ENCODE data around the gene SYN1.
"Not testable (repeated sequence)": the region's sequence is repeated elsewhere in the genome, so short reads cannot be mapped to it uniquely, and the experiment has no call there.

The SYN1 gene

DNA sequence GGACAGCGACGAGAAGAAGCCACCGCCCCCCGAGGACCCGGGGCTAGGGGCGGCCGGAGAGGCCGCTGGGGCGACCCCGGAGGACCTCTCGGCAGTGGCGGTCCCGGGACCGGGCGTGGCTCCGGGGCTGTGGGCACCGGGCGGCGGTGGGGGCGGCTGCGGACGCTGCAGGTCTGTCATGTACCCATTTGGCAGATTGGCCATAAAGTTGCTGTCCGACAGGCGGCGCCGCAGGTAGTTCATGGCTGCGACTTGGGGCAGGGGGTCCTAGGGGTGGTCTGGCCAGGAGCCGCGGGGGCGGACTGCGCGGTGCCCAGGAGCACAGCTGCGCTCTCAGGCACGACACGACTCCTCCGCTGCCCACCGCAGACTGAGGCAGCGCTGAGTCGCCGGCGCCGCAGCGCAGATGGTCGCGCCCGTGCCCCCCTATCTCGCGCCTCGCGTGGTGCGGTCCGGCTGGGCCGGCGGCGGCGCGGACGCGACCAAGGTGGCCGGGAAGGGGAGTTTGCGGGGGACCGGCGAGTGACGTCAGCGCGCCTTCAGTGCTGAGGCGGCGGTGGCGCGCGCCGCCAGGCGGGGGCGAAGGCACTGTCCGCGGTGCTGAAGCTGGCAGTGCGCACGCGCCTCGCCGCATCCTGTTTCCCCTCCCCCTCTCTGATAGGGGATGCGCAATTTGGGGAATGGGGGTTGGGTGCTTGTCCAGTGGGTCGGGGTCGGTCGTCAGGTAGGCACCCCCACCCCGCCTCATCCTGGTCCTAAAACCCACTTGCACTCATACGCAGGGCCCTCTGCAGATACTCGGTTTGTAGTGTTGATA lies at the start of gene SYN1:
TSS of gene SYN1 (minus strand) at position 372 of the 817 bp plus-strand sequence. CDS start at position 243, 129 bp downstream.
- DNase-seq (ENCODE audit: low read depth in 2 of 2), result peak; percentile 53 to 57

- DNase-seq (ENCODE audit: low read depth in 2 of 2), result not testable (repeated sequence)
Observed at GRCh38 chrX:47665797-47666196, 46.1 kb upstream of the SYN1 start.

GRCh38 chrX:47664737-47665136 lies 45.1 kb upstream of the SYN1 start:
- no peak for DNase-seq (ENCODE audit: low read depth in 2 of 2)

GRCh38 chrX:47662144-47662657 lies 42.5 kb upstream of the SYN1 start:
- DNase-seq (ENCODE audit: low read depth in 2 of 2), result no peak

- no peak for DNase-seq (ENCODE audit: low read depth in 2 of 2)
Observed at GRCh38 chrX:47661539-47661938, 41.9 kb upstream of the SYN1 start.

DNA sequence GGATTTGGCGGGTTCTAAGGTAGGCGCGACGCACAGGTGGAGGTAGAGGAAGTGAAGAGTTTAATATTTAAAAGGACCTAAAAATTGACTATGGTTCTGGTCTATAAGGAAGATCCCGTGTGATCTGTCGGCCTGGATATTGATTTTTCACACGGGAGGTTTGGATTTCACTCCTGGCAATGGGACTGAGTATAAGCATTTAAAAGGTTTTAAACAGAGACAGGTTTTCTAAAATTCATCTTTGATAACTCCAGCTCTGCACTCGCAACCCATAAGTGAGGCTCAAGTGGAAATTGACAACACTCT lies 39.7 kb upstream of the SYN1 start:
- DNase-seq (ENCODE audit: low read depth in 2 of 2), result no peak

DNA sequence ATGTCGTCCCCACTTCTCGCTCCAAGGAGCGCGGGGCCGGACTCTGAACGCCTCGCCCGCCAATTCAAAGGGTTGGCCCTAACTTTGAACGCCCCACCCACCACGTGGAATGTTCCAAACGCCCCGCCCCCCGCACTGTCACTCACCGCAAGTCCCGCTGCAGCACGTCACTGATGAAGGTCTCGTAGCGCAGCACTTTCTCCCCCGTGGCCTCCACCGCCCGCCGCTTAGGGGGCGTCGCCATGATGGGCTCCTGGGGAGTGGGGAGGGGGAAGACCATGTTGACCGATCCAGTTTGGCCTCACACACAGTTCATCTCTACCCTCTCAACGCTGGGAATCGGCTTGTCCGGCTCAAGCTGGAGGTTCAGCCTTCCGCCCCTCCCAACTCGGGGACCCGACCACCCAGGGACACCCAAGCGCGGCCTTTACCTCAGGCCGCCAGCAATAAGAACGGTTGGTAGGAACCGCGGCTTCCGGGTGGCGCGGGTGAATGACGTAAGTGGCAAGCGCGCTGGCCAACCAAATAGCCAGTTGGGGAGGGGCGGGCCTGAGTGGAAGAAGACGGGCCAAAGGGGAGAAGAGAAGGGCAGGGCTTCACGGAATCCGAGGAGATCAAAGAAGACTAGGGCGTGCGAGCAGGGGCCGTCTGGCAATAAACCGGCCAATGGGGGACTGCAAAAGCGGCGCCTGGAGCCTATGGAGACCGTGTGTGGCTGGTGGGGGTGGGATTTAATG lies 39.2 kb upstream of the SYN1 start, which contains the start of gene UXT:
TSS of gene UXT (minus strand) at position 497 of the 737 bp plus-strand sequence. CDS start at position 244, 253 bp downstream.
- DNase-seq (ENCODE audit: low read depth in 2 of 2), result peak; percentile 74 to 77

DNA sequence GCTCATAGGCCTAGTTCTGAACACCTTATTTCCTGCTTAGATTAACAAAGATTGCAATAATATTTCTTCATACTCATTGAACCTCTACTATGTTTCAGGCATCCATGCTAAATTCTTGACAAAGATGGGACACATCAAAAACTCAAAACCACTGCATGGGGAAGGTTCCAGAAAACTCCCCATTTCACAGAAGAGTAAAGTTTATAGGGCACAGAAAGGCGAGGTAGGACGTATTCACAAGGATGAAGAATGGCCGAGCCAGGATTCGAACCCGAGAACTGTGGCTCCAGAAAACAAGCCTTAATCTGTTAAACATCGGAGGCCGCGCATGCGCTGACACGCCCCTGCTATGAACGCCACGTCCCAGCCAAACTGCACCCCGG lies 38.6 kb upstream of the SYN1 start:
- no peak for DNase-seq (ENCODE audit: low read depth in 2 of 2)

DNA sequence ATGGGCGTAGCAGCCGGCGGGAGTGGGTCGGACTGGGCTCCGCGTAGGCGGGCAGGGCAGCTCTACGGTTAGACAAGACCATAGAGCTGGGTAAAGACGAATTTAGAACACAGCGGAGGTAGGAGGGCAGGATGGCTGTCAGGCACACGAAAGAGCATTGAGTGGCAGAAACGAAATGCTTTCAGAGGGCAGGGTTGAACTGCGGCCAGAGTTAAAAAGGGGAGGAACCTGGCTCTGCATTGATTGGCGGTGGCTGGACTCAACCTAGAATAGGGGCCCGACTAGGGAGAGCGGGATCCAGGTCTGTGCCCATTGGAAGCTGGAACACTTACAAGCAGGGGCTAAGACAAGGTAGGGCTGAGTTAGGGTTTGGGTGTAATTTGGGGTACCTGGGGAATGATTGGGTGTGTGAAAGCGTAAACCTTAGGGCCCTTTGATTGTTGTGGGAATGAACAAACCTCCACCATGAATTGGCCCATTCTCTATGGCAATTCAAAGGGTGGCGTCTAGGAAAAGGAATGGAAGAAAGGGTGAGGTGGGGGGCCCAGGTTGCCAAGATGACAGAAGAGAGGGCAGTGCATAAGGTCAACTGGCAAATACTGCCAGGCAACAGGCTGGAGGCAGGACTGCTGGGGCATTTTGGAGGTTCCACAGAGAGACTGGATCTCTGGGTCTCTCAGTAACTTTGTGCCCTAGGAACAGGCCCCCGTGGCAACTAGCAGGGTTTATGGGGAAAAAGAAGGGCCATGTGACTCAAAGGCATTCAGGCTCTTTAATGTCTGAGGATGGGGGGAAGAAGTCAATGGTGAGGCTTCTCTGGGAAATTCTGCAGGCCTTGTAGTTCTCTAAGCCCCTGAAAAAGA lies 31.6 kb upstream of the SYN1 start:
- DNase-seq (ENCODE audit: low read depth in 2 of 2), result no peak

DNA sequence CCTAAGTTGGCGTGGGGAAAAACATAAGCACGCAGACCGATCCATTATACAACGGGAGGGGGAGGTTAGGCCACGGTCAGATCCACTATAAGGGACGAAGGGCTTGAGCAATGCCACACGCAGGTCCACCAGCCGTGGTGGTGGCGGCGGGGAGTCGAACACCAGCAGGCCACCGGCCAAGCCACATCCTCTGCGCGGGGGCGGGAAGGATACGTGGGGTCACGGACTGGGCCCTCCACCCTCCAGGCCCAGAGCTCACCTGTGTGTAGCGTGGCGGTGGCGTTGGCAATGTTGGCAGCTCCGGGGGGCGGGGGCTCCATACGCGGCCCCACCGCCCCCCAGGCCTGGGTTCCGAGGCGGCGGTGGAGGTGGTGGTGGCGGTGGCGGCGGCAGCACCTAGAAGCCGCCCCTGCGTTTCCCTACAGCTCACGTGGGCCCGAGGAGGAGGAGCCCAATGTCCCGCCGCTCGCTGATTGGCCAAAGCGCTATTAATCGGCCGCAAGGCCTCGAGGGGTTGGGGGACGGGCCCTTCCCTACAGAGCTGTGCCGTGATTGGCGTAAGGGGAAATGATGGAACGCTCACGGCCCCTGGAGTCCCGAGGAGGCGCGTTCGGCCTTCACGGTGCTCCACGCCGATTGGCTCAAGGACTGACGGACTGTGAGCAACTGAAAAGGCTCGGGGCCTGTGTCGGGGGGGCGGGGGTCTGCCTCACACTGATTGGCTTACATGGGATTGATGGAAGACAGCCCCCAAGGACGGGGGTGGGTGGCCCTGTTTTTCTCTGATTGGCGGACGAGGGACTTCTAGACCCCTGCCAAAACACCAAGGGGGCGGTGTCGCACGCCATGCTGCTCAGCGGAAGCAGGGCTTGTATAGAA lies 30.7 kb upstream of the SYN1 start, which contains the start of gene ELK1:
TSS of gene ELK1 (minus strand) at position 400 of the 879 bp plus-strand sequence. CDS start 9,122 bp downstream, outside the sequence.
- peak; percentile 63 to 68 for DNase-seq (ENCODE audit: low read depth in 2 of 2)

- no peak for DNase-seq (ENCODE audit: low read depth in 2 of 2)
Observed at GRCh38 chrX:47649781-47650163, 30.1 kb upstream of the SYN1 start.

- no peak for DNase-seq (ENCODE audit: low read depth in 2 of 2)
Observed at GRCh38 chrX:47649271-47649670, 29.6 kb upstream of the SYN1 start.

DNA sequence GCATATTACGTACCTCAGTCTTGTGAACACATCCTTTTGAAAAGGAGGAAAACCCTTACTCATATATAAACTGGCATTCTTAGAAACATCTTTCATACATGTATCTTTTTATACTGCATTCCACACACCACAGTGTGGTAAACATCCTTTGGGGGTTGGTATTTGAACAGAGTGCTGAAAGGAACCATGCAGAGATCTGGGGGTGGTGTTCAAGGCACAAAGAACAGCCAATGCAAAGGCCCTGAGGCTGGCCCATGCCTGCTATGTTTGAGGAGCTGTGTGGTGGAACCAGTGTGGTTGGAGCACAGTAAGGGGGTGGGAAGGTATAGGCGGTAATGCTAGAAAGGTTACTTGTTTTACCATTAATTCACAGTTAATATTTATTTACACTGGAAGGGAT lies 28.7 kb upstream of the SYN1 start:
- DNase-seq (ENCODE audit: low read depth in 2 of 2), result no peak

DNA sequence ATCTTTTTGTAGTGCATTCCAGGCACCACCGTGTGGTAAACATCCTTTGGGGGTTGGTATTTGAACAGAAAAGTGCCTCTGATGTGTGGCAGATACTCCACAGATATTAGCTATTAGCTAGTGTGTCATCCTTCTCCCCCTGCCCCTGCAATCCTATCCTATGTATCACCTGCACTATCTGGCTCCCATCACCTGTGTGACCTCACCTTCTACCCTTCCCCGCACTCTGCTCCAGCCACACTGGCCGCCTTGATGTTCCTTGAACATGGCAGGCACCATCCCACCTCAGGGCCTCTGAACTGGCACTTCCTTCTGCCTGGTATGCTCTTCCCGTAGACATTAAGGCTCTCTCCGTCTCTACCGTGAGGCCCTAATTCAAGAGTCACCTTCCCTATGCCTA lies 27.0 kb upstream of the SYN1 start:
- DNase-seq (ENCODE audit: low read depth in 2 of 2), result no peak

DNA sequence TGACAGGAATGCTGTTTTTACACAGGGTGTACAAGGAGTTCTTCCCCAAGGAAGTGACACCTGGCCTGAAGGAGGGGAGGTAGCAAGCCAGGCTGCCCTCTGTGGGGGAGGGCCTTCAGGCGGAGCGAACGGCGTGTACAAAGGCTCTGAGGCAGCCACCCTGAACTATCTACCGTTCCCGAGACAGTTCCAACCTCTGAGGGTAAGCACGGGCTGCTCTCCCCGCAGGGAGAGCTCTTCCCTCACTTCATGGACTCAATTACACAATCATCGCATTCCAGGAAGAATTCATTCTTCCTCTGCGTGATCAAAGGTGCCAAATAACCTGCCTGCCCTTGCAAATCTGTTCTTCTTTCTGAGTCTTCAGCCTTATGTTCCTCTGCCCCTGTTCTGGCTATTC lies 25.9 kb upstream of the SYN1 start:
- no peak for DNase-seq (ENCODE audit: low read depth in 2 of 2)

DNA sequence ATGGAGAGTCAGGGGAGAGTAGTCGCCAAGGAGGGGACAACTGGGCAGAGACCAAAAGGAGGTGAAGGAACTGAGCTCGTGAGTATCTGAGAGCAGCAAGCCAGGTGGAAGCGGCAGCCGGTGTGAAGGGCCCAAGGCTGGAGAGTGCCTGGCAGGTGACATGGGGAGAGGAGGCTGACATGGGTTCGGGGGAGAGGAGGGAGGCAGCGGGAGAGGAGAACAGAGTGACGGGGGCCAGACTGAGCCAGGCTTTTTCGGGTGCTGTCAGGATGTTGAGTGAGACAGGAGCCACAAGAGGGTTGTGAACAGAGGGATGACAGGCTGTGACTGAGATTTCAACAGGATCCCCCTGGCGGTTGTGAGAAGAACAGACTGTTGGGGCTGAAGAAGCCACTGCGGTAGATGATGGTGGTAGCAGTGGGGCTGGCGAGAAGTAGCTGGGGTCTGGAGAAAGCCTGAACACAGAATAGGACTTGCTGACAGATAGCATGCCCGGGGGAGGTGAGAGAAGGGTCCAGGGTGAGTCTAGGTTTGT lies 25.0 kb upstream of the SYN1 start:
- DNase-seq (ENCODE audit: low read depth in 2 of 2), result no peak

GRCh38 chrX:47643926-47644325 lies 24.3 kb upstream of the SYN1 start:
- DNase-seq (ENCODE audit: low read depth in 2 of 2), result no peak

- no peak for DNase-seq (ENCODE audit: low read depth in 2 of 2)
Observed at GRCh38 chrX:47638816-47639215, 19.2 kb upstream of the SYN1 start.

DNA sequence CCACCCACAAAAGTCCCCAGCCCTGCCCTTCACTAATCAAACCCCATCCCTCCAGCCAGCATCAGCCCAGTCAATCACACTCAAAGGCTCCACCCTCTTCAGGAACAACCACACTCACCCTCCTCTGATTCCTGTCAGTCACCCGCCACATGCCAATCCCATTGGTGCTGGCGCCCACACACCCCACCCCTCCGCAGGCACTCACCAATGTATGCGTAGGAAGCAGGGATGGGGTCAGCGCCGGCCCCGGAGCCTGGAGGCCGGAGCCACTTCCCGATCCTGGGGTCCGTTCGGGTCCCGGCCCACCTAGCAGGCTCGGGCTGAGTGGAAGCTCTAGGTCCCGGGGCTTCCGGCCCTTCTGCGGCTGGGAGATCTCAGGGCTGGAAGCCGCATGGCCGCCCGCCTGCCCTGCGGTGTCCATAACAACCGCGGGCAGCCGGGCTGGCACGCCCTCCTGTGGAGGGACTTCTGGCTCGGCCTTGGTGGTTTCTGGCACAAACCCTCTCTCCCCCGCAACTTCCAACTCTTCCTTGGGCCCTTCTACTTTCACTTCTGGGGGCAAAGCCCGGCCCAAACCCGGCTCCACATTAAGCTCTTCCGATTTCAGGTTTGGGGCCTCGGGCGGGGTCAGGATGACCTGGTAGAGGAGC lies 18.0 kb upstream of the SYN1 start:
- DNase-seq (ENCODE audit: low read depth in 2 of 2), result no peak

All from stimulated activated CD8-positive, alpha-beta memory T cell treated with anti-CD3 and anti-CD28 coated beads, Interleukin-7, amount 100 ng/mL, for 1 hour (primary cell).